NOMO-1 treated with DMSO at 0.1 percent for 48 hours (cell line): ENCODE results near the gene MED15.

Experiments used
- DNase-seq: peaks from one replicate; lab custom pipeline; 2025; ENCODE audit not compliant: unreplicated experiment; lab: John Stamatoyannopoulos, UW

The MED15 gene

DNA sequence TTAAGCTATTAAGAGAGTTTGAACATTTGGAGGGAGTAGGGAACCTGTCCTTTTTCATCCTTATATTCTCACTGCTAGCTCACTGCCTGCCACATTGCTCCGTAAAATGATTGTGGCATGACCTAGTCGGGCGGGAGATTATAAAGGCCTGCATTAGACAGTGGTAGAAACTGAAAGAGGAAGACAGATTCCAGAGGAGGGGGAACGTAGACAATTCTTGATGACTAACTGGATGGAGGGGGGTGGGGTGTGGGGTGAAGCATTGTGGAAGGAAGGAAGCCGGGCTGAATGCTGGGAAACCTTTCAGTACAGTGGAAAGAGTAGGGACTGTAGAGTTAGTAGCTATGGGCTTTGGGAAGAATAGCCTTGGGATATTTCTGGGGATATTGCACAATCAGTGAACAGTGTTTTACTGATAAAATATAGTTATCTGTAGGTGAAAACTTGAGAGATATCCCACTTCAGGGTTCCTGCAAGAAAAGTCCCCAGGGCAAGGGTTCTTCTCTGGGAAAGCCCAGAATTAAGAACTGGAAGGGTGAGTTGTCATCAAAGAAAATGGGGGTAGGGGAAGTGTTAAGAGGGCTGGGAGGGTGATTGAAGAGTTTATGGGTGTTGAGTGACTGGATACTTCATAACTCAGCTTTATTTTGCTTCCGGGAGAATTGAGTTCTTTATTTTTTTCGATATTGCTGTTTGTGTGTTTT lies 2.1 kb downstream of the MED15 start:
- DNase-seq = peak; percentile 94

DNA sequence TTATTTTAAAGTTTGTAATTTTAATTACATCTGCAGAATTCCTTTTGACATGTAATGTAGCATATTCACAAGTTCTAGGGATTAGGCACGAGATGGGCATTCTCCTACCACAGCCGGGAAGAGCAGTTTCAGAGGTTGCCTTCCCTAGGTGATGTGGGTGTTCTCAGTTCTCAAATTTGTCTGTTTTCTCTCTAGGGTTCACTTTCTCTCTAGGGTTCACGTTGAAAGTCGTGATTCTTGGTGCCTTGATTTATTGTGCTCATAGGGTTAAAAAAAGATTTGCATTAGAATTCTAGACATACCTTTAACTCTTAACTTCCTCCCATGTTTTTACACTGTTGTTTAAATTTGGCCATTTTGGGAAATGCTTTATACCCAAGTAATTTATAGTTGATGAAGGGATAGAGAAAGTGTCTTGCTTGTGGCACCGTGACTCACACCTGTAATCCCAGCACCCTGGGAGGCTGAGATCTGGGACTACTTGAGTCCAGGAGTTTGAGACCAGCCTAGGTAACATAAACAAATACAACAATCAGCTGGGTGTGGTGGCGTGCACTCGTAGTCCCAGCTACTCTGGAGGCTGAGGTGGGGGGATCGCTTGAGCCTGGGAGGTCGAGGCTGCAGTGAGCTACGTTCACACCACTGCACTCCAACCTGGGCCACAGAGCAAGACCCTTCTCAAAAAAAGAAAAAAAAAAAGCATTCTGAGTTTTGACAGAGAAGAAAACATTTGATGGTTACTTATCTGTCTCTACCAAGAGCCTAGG lies 3.6 kb downstream of the MED15 start:
- no peak for DNase-seq

DNA sequence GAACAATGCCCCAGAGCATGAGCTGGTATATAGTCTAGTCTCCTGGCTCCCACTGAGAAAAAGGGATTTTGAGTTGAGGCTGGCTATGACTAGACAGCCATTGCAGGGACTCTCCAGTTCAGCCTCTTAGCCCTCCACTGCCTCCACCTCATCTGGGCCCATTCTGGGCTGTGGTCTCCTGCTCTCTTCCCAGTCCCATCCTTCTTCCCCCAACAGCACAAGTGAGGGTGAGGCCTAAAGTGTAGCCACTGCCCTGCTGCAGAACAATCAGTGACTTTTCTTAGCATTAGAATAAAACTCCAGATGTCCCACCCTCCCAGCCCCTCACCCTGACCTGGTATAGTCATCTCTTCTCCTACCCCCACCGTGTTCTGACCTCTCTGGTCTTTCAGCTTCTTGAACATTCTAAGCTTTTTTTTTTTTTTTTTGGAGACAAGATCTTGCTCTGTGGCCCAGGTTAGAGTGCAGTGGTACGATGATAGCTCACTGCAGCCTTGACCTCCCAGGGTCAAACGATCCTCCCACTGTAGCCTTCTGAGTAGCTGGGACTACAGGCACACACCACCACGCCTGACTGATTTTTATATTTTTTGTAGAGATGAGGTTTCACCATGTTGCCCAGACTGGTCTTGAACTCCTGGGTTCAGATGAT lies 4.3 kb downstream of the MED15 start:
- no peak for DNase-seq

DNA sequence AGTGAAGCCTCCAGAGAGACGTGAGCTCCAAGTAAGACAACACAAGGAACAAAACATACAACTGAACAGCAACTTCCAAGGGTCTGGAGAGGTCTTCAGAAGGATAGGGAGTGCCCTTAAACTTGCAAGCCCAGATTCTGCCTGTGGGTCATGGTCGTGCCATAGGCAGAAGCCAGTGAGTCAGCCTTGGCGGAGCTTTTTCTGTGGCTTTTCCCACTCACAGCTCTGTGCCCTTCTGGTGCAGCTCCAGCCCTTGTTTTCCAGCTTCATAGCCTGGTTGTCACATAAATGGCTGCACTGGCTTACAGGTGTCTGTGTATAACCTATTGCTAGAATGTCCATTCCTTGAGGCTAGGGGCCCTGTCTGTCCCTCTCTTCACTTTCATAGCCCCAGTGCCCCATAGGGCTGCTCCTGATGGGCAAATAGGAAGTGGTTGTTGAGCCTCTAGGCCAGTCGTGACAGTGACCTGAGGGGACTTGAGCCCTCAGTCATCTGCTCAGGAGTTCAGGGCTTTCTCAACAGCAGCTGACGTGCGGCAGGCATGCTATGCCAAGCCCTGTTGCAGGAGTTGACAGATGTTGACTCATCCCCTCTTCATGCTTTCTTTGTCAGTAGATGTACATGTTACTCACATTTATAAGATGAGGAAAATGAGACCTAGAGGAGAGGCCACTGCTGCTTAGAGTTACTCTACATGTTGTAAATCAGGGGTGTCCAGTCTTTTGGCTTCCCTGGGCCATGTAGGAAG lies 7.4 kb downstream of the MED15 start:
- no peak for DNase-seq

DNA sequence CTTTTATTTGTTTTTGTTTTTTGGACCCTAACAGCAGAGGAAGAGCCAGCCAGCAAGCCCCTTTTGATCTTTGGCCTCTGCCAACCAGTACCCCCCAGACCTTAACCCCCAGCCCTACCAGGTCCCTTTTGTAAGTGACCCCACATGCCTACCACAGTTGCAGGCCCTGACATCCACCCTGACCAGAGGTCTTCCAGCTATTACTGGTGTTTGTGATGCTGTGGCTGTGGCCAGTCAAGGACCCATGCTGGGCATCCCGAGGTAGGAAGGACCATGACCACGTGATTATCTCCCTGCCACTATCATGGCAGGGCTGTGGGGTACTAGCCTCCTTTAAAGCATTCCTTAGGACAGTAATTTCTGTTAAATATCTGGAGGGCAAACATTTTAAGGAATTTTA lies 9.0 kb downstream of the MED15 start:
- DNase-seq = no peak

DNA sequence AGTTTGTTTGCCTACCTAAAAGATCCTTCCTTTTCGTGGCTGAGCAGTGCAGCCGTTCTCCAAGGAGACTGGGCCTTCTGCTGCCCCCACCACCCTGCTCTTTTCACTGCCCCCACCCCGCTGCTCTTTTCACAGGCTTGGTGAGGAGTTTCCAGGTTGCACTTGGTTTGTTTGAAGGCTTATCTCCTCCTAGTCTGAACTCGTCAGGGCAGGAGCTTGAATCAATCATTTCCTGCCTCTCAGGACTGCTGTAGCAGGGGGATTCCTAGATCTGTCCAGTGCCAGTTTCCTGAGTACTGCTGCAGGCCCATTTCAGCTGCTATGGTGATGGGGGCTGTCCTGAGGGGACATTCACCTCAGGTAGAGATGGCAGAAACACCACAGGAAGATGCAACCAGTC lies 10.0 kb downstream of the MED15 start:
- no peak for DNase-seq

DNA sequence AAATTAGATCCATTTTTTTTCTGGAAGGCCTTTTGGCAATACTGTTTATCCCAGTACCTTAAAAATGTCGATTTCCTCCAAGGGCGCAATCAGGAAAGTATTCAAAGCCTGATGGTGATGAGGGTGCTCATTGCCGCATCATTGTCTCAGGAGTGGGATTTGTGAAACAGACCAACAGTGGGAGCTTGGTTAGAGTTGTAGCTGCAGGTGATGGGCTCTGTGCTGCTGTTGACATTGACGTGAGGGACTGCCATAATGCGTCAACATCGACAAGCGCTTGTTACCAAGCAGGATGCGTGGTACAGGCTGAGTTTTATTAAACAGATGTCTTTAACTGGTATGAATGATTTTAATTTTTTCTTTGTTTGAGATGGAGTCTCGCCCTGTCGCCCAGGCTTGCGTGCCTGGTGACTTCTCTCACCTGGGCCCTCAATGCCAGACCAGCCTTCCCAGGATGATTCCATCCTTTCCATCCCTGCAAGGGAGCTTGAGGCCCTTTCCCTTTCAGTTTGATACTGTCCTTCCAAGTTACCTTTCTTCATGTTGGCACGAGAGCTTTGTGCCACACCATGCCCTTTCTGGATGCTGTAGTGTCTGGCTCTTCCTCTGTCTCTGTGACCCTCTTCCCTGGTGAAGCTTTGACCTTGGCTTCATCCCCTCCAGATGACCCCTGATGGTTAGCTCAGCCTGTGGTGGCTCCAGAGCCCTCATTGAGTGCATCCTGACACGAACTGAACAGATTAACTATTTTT lies 10.6 kb downstream of the MED15 start:
- no peak for DNase-seq

DNA sequence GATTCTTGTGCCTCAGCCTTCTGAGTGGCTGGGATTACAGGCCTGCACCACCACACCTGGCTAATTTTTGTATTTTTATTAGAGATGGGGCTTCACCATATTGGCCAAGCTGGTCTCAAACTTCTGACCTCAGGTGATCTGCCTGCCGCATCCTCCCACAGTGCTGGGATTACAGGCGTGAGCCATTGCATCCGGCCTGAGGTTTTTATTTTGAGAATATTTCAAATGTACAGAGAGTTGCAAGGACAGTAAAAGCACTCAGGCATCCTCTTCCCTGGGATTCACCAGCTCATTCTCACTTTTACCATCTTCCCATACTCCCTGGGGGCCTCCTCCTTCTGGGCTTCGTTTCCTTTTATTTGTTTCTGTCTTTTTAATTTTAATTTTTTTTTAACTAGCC lies 12.1 kb downstream of the MED15 start:
- no peak for DNase-seq

DNA sequence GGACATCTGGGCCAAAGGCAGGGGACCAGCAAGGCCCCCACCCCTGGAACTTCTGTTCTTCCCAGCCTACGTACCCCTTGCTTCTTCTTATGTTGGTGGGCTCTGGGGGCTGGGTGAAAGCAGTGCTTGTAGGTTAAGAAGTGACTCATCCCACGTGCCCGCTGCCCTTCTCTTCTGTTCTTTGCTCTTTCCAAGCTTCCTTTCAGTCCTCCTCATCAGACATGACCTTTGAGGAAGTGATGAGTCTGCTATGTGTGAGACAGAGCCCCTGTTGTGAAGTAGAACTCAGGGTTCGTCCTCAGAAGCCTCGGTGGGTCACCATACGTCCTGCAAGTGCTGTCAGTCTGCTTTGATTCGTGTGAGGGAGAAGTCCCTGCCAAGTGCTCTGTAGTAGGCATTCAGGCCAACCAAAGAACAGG lies 12.7 kb downstream of the MED15 start:
- DNase-seq = no peak

DNA sequence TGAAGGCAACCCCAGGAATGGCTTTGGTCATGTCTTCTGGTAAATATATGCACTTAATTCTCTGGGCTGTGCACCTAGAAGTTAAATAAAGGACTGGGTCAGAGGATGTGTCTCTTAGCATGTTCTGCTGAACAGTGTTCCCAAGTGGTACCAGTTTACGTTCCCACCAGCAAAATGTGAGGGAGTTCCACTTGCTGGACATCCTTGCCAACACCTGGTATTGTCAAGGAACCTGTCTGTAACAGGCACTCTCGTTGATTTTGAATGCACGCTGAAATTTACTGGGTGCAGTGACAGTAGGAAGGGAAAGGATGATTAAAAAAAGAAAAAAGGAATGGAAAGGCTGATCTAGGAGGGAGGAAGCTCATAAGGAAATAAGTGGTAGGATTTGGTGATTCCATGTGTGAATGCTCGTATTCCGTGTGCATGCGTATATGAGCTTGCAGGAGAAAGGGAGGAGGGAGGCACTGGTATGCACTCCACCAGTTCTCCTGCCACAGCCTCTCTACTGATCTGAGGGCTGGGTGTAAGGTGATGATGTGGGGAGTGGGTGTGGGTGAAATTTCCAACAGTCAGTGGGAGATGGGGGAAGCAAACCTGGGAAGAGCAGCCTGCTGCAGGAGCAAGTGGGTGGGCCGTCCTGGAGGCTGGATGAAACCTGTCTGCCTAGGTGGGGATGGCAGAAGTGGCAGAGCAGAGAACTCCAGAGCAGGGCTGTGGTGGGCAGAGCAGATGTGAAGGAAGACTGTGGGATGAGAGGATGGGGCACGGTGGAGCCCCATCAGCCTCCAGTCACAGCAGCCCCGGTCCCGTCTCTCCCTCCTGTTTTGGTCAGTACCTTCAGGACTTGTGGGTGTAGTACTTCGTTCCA lies 15.0 kb downstream of the MED15 start:
- DNase-seq = no peak

DNA sequence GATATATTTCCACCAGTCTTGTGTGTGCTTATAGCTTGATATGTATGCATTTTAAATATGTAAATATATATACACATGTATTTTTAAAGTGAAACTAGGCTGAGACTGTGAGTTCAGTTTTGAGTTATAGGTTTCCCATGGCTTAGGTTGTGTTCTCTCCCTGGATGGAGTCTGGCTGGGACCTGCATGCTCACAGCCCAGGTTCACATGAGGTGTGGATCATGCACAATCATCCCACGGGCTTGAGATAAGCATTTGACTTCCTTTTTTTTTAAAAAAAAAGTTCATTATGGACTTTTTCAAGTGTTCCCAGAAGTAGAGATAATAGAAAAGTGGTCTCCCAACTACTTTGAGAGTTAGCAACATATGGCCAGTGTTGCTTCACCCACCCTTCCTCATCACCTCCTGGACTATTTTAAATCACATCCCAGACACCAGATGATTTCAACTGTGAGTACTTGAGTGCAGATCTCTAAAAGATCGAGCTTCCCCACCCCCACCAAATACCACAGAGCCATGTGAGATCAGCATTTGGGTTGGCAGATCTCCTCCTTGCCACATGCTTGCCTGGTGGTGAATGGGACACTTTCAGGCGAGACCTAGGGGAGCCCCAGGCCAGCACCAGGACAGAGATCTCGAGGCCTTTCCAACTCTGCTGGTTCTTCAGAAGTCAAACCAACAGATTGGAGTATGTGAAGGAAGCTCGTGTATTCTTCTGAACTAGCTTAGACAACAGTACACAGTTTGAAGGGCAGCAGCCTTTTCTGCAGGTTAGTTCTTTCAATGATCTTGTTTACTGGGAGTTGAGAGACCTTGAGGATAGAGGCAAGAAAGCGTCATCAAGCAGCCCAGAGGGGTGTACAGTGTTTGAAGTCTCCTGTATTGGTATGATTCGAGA lies 15.9 kb downstream of the MED15 start:
- no peak for DNase-seq

DNA sequence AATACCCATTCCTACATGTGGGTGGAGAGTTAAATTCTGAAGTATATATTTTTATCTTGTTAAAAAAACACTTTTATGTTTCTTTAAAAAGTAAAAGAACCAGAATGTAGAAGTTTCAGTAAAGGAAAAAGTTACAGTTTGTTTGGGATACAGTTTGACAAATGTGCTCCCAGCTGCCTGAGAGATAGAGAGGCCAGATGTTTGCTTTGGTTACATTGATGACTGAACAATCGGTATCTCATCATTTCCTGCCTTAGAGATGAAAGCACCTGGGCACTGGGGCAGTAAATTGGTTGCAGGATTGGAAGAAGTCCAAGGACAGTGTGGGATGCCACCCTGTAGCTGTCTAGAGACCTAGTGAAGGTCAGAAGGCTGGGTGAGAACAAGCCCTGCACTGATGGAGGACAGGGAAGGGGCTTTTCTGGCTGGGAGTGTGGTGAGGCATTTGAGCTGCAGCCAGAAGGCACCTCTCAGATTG lies 16.6 kb downstream of the MED15 start:
- no peak for DNase-seq

DNA sequence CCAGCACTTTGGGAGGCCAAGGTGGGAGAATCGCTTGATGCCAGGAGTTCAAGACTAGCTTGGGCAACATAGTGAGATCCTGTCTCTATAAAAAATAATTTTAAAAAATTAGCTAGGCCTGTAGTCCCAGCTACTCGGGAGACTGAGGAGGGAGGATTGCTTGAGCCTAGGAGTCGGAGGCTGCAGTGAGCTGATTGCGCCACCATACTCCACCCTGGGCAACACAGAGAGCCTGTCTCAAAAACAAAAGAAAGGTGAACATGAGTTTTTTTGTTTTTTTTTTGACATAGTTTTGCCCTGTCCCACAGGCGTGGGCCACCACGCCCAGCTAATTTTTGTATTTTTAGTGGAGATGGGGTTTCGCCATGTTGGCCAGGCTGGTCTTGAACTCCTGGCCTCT lies 17.6 kb downstream of the MED15 start:
- DNase-seq = no peak

DNA sequence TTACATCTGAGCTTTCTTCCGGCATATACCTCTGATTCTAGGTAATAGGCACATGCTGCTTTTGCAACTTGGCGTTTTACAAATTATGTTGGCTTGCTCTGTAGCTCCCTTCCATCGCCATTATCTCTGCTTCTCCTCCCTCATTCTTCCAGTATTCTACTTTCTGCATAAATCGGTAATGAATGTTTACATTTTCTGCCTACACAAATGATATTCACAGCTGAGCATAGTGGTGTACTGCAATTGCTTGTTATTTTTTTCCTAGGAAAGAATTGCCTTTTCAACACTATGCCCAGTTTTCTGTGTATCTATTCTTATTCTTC lies 18.9 kb downstream of the MED15 start:
- no peak for DNase-seq

DNA sequence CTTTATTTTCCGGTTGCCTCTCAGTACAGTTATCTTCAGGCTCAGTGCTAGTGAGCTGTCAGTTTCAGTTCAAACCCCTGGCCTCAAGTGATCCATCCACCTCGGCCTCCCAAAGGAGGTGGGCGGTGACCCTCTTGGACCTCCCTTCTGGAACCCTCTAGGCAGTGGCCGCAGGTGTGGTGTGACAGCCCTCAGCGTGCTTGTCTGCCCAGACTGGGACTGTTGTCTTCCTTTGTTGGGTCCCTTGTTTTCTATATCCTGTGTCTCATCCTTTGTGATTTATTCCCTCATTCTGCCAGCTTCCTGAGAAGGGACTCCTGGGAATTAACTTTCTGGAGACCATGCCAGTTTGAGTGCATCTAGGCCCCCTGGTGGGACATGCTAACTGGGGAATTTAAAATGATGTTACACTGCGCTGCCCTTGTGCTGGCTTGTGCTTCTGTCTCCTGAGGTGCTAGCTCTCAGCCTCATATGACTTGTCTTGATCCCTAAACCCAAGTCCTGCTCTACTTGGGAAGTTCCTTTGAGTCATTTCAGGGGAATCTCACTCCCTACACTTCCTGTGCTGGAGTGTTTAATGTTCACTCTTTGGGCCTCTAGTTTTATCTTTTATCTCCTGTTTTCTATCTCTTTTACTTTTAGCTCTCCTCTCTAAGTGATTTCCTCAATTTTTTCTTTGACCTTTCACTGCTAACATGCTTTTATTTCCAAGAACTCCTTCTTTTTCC lies 19.4 kb downstream of the MED15 start:
- DNase-seq = no peak

DNA sequence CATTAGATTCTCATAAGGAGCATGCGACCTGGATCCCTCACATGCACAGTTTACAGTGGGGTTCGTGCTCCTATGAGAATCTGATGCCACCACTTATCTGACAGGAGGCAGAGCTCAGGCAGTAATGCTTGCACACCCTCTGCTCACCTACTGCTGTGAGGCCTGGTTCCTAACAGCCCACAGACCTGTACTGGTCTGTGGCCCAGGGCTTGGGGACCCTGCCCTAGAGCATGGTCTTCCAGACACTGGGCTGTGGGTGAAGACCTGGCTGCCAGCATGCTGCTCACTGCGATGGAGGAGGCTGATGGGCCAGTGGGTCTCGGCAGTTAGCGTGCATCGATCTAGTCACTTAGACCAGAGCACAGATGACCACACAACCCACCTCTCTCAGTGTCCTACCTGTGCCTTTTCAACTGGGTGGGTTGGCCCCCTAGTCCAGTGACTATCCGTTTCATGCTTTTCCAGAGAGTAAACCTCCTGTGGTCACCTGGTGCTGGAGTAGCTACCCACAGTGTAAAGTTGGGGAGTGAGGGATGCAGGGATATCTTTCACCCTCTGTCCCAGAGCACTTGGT lies 21.1 kb downstream of the MED15 start:
- no peak for DNase-seq

DNA sequence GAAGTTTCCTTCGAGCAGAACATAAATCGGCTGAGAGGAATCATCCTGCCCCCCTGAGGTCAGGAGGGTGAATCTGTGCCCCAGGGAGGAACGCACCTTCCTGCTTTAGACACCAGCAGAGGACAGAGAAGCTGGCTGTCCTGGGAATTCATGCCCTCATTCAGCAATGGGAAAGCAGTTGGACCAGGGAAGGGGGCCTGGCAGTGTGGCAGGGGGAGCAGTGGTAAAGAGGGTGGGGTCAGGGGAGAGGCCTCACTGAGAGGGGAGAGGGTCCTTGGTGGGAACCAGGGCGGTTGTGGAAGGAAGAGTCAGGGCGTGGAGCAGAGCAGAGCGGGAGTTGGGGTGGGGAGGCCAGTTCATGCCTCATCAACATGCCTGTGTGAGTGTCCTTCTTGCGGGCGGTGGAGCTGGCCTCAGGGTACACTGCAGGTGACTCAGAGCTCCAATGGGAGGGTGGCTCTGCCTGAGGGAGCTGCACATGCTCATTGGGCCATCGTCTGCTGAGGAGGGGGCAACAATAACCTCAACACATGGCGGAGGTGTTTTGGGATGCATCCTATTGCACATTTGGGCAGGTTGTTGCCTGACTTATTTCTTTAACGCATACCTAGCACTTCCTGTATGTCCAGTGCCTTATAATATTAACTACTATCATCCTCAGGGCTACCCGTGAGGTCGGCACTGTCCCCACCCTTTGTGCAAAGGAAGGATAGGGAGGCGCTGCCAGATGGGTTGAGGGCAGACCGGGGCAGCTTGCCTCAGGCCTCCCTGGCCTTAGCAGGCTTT lies 23.2 kb downstream of the MED15 start:
- DNase-seq = no peak
